Esophagus (tissue), 2 donors: ENCODE measurements around the gene ZAR1. TPM values are rescaled to one million over a fixed set of nuclear protein-coding genes. Genes with fewer than 3 reads are reported as not detected.

Experiments
- H3K27ac ChIP-seq, 2 donors: one replicate each; pipeline ENCODE4 v1.5.1; 2013; ENCODE audit warnings: low read depth in 2 of 2, mild to moderate bottlenecking in 2 of 2, inconsistent platforms in 1 of 2, low read length in 1 of 2, moderate library complexity in 1 of 2
- H3K27me3 ChIP-seq, 2 donors: one replicate each; pipeline ENCODE4 v1.6.1; 2013; ENCODE audit warnings: low read length in 2 of 2, control low read depth in 1 of 2, mild to moderate bottlenecking in 1 of 2; ENCODE audit not compliant: insufficient read depth in 2 of 2, control insufficient read depth in 1 of 2
- H3K36me3 ChIP-seq, 2 donors: one replicate each; pipeline ENCODE4 v1.6.1; 2013; ENCODE audit warnings: low read length in 1 of 2; ENCODE audit not compliant: control insufficient read depth in 2 of 2, insufficient read depth in 2 of 2
- H3K4me1 ChIP-seq, 2 donors: one replicate each; pipeline ENCODE4 v1.6.1; 2013; ENCODE audit warnings: low read length in 1 of 2; ENCODE audit not compliant: control insufficient read depth in 2 of 2, insufficient read depth in 2 of 2
- H3K4me3 ChIP-seq, 2 donors: one replicate each; pipeline ENCODE4 v1.5.1; 2013; ENCODE audit warnings: low read length in 2 of 2, mild to moderate bottlenecking in 2 of 2, low read depth in 1 of 2, moderate library complexity in 1 of 2
- H3K9me3 ChIP-seq, 2 donors: one replicate each; pipeline ENCODE4 v1.6.1; 2013; ENCODE audit warnings: mild to moderate bottlenecking in 2 of 2, low read depth in 1 of 2, low read length in 1 of 2, moderate library complexity in 1 of 2; ENCODE audit not compliant: control insufficient read depth in 2 of 2, insufficient read depth in 1 of 2
- WGBS, 2 donors: extraction: QIAGEN DNeasy Blood & Tissue Kit; methylation state at CpG; one replicate each; pipeline ENCODE4 v1.1.7; 2013; 5-methylcytosine and 5-hydroxymethylcytosine counted together
- polyA plus RNA-seq, 2 donors: library from polyadenylated mRNA; stranded (reverse); fragments of 200-250 nt; gene quantifications; one replicate each; pipeline ENCODE4 v1.2.3, GENCODE V29; 2013
- donor health status: healthy with polysubstance abuse.
- donor health status: Bipolar disorder and iron deficiency.

Gene ZAR1
- polyA plus RNA-seq, 2 donors: not detected

DNA sequence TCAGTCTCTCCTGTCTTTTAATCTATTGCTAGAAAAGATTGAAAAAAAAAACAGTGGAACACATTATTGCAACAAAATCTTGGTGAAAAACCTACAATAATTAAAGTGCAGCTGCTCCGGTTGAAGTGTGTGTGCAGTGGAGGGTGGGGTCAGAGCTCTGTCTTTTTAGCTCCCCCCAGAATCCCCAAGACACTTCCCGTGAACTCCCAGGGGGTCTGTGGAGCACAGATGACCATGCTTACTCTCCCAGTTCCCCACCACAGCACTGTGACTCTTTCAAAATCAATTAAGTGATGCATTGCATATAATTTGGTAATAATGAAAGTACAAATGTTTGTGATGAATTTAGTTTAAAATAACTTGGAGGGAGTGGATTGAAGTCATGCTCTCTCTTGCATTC lies 22.6 kb upstream of the ZAR1 start:
- no peaks in the 10 kb centered on the region for H3K36me3 ChIP-seq
- 51 to 53% methylated on average over 2 of the region's 2 CpGs for WGBS, 2 donors
- H3K9me3 ChIP-seq: no peaks in the 10 kb centered on the region
- no peak overlapping the region for H3K27ac ChIP-seq
- no peaks in the 10 kb centered on the region for H3K27me3 ChIP-seq
- H3K4me1 ChIP-seq: no peaks in the 10 kb centered on the region
- H3K4me3 ChIP-seq: no peak overlapping the region

DNA sequence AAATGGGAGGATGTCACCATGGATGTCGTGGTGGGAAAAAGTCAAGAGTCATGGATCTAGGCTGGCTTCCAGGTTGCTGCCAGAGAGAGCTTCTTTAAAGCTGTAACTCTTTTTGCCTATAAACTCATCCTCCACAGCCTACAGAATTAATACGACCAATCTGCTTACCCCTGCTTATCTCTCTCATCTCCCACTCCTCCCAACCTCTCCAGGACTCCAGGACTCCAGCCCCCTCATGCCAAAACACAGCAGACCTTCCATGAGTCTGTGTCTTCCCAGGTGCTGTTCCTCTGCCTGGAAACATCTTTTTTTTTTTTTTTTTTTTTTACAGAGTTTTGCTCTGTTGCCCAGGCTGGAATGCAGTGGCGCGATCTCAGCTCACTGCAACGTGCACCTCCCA lies 22.2 kb upstream of the ZAR1 start:
- Histone ChIP-seq H3K9me3 (no peaks in the 10 kb centered on the region), H3K27ac (no peak overlapping the region), H3K4me3 (no peak overlapping the region), H3K27me3 (no peaks in the 10 kb centered on the region), H3K36me3 (no peaks in the 10 kb centered on the region), H3K4me1 (no peaks in the 10 kb centered on the region)
- 54 to 79% methylated on average over 4 to 5 of the region's 5 CpGs for WGBS, 2 donors

DNA sequence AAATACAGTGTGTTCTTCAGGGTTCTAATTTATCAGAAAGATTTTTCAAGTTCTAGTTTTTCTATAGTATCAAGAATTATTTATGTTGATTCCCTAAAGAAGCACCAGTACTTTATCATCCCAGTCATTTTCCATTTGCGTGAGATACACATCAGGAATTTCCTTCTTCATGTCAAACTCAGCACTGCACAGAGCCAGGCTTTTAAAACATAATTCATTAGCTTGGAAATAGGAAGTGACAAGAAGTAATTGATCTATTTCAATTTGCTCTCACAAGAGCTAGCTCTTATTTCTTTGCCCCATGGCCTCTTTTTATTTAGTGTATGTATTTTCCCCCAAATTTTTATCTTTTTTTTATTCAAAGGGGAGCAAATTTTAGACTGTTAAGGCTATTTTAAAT lies 19.9 kb upstream of the ZAR1 start:
- no peak overlapping the region for H3K4me3 ChIP-seq
- WGBS, 2 donors: 64 to 80% methylated on average over 1 of the region's 1 CpG
- no peaks in the 10 kb centered on the region for H3K9me3 ChIP-seq
- no peaks in the 10 kb centered on the region for H3K4me1 ChIP-seq
- no peaks in the 10 kb centered on the region for H3K36me3 ChIP-seq
- H3K27ac ChIP-seq: no peak overlapping the region
- no peaks in the 10 kb centered on the region for H3K27me3 ChIP-seq

DNA sequence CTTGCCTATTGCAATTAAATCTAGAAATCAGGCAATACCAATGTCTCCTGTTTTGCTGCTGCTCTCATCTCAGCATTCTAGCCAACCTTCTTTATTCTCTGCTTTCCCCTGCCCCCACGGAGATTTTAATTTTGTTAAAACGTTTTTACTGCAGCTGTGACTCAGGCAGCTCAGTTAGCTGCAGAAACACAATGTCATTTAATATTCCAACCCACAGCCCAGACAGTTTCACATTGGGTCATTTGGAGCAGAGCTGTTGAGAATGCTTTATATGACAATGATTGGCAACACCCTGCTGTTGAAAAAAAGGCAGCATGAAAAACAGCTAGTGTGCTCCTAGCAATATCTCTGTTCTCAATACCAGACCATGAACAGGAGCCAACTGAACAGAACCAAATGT lies 19.5 kb upstream of the ZAR1 start:
- Histone ChIP-seq H3K4me3 (no peak overlapping the region), H3K36me3 (no peaks in the 10 kb centered on the region), H3K9me3 (no peaks in the 10 kb centered on the region), H3K27me3 (no peaks in the 10 kb centered on the region), H3K27ac (no peak overlapping the region), H3K4me1 (no peaks in the 10 kb centered on the region)
- 32 to 35% methylated on average over 2 of the region's 2 CpGs for WGBS, 2 donors

DNA sequence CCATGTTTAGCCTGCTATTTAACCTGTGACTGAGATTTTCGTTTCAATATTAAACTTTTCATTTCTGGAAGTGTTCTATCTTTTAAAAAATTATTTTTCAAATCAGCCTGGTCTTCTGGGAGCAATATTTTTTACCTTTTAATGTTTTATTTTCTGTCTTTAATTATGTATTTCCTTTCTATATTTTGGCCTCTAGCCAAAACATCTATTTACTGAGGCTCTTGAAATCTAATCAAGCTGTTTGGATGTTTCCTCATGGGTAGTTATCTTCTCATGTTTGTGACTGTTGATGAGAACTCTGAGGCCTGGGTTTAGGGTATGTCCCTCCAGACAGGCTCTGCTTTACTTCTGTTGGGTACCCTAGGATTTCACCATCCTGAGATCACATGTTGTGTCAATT lies 17.3 kb upstream of the ZAR1 start:
- H3K4me1 ChIP-seq: no peaks in the 10 kb centered on the region
- H3K4me3 ChIP-seq: no peak overlapping the region
- H3K9me3 ChIP-seq: no peaks in the 10 kb centered on the region
- no peaks in the 10 kb centered on the region for H3K27me3 ChIP-seq
- H3K27ac ChIP-seq: no peak overlapping the region
- no peaks in the 10 kb centered on the region for H3K36me3 ChIP-seq
- WGBS, 2 donors: 77 to 83% methylated on average over 1 of the region's 1 CpG

DNA sequence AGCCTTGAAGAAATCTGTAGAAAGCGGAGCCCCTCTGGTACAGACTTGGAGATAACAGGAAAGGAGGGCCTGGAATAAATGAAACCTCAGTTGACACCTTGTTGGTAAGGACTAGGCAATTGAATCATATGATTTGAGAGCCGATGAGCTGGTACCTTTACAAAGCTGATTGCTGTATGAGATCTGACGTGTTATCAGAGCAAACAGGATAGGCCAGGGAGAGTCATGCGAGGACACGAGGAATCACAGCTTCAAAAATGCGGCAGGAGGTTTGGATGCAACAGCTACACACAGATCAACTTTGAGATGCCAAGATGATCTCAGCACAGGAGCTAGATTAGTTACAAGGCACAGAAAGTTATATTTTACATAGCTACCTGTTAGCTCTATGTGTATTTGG lies 14.3 kb upstream of the ZAR1 start:
- Histone ChIP-seq H3K27ac (no peak overlapping the region), H3K4me1 (no peaks in the 10 kb centered on the region), H3K27me3 (no peaks in the 10 kb centered on the region), H3K4me3 (no peak overlapping the region), H3K9me3 (no peaks in the 10 kb centered on the region), H3K36me3 (no peaks in the 10 kb centered on the region)
- 85 to 92% methylated on average over 6 of the region's 6 CpGs for WGBS, 2 donors

DNA sequence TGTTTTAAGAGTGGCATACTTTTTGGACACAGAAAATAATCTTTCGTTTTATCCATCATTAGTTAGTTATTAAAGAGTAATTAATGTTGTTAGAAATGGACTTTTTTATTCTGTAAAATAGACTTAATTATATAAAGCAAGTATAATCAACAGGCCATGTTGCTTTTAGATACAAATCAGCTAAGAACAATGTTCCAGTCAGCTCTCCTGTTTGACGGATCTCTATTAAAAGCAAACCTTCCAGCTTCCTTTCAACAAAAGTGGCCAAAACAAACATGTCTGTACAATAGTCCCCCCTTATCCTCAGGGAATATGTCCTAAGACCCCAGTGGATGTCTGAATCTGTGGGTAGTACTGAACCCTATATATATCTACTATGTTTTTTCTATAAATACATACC lies 11.8 kb upstream of the ZAR1 start:
- no peak overlapping the region for H3K27ac ChIP-seq
- no peak overlapping the region for H3K4me3 ChIP-seq
- no peaks in the 10 kb centered on the region for H3K9me3 ChIP-seq
- peaks cover 0 to under 1% of the 10 kb centered on the region in 2 donors for H3K4me1 ChIP-seq
- no peaks in the 10 kb centered on the region for H3K36me3 ChIP-seq
- 71 to 74% methylated on average over 2 of the region's 2 CpGs for WGBS, 2 donors
- H3K27me3 ChIP-seq: peaks cover 0 to 5% of the 10 kb centered on the region in 2 donors

DNA sequence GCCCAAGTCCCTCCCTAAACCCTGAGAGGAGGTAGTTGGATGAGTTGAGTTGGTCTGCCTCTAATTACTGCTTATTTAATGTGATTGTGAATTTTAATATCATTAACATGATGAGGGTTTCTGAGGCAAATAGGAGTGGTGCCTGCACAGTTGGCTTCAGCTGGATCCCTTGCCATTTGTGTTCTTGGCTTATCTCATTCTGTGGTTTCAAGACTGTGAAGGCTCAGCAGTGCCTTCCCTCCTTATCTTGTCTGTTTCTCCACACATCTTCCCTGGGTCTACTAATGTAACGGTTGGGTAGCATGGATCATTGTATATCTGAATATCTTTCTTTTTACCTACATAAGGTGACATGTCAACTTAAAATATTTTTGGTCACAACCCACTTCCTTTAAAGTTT lies 8.5 kb upstream of the ZAR1 start:
- WGBS, 2 donors: 83 to 86% methylated on average over 1 of the region's 1 CpG

DNA sequence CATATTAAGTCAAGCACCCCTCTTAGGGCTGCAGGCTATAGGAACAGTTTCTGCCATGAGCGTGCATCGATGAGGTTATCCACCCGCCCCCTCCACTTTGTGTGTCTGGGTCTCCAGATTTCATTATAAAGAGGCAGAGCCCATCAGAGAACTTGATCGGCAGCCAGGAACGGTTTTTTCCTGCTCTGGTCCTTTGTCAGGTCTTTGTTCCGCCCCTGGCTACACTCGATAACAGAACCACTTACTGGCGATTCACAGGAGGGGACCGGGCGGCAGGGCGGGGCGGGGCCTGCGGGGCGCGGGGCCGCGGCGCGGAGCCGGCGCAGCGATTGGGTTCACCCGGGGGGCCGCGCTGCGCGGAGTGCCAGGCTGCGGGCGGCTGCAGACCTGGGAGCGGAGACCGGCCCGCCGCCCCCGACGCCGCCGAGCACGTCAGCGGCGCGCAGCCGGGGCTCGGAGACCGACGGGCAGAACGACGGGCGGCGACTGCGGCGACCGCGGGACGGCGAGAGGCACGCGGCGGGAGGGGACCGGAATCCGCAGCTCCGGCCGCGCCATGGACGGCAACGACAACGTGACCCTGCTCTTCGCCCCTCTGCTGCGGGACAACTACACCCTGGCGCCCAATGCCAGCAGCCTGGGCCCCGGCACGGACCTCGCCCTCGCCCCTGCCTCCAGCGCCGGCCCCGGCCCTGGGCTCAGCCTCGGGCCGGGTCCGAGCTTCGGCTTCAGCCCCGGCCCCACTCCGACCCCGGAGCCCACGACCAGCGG lies 6.9 kb upstream of the ZAR1 start, which contains the start of gene SLC10A4:
Gene SLC10A4 (plus strand): TSS at position 338 of the 771 bp plus-strand sequence. CDS start 219 bp downstream, at position 557.
- peaks cover 0 to 21% of the 10 kb centered on the region in 2 donors for H3K27me3 ChIP-seq
- no peak within 1 kb of the TSS for H3K27ac ChIP-seq
- whole genome bisulfite sequencing, 2 donors: 4% methylated on average over 54 to 85 of the region's 85 CpGs
- peaks cover 0 to 6% of the 10 kb centered on the region in 2 donors for H3K9me3 ChIP-seq
- peaks cover 0 to 6% of the 10 kb centered on the region in 2 donors for H3K4me1 ChIP-seq
- no peaks in the 10 kb centered on the region for H3K36me3 ChIP-seq
- H3K4me3 ChIP-seq: peak within 1 kb of the TSS; percentile 28 to 48

More for the DNA sequence above, 8.5 kb upstream of the ZAR1 start:
- Histone ChIP-seq H3K4me3 (no peak overlapping the region), H3K27ac (no peak overlapping the region), H3K36me3 (no peaks in the 10 kb centered on the region), H3K9me3 (peaks cover 0 to 6% of the 10 kb centered on the region in 2 donors), H3K27me3 (peaks cover 0 to 21% of the 10 kb centered on the region in 2 donors), H3K4me1 (peaks cover 0 to 6% of the 10 kb centered on the region in 2 donors)
